ENCODE data around the gene EFR3B. TPM values are rescaled to one million over a fixed set of nuclear protein-coding genes. Genes with fewer than 3 reads are reported as not detected.
"Not testable (repeated sequence)": the region's sequence is repeated elsewhere in the genome, so short reads cannot be mapped to it uniquely, and the experiment has no call there.

EFR3B gene
- total RNA-seq, 4 donors from 2014 or later, result under 0.01 to 6.1 (median 1.3) TPM; not detected in 1

DNA sequence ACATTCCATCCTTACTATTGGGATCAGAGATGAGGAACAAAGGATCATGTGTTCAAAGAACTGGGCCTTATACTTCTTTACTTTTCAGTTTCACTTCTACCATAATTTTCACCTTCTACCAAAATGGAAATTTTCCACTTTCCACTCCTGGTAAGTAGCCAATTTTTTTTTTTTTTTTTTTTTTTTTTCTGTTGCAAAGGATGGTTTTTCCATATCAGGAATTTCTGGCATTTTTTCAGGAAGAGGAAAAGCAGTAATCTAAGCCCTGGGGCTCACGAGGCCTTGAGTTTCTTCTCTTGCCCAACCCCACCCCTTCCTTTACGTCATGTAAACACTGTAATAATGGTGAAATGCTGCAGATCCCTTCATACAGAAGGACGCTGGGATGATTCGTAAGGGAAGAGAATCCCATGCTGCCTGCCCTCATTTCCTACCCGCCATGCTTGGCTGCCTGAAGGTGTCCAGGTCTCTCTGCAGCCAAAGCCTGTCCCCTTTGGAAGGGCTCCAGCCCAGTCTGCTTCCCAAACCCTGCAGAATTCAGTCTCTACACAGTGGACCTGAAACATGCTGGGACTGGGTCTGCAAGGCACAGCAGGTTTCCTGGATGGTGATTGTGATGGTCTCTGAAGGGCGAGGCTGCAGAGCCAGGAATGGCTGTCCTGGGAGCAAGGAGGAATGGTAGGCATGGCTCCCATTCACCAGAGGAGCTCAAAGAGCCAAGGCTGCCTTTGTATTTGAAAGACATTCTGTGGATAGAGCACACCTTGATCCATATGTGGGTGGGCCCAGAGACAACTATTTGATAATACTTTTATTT is 57.0 kb downstream of the EFR3B start:
- no peaks in the 10 kb centered on the region for H3K36me3 ChIP-seq
- TF ChIP-seq, protein P1, sequence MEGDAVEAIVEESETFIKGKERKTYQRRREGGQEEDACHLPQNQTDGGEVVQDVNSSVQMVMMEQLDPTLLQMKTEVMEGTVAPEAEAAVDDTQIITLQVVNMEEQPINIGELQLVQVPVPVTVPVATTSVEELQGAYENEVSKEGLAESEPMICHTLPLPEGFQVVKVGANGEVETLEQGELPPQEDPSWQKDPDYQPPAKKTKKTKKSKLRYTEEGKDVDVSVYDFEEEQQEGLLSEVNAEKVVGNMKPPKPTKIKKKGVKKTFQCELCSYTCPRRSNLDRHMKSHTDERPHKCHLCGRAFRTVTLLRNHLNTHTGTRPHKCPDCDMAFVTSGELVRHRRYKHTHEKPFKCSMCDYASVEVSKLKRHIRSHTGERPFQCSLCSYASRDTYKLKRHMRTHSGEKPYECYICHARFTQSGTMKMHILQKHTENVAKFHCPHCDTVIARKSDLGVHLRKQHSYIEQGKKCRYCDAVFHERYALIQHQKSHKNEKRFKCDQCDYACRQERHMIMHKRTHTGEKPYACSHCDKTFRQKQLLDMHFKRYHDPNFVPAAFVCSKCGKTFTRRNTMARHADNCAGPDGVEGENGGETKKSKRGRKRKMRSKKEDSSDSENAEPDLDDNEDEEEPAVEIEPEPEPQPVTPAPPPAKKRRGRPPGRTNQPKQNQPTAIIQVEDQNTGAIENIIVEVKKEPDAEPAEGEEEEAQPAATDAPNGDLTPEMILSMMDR (IDR thresholded peaks at IDR 0.05), result no peak
- TF ChIP-seq POLR2A (IDR thresholded peaks at IDR 0.05), result peak in 1 of 2 donors; percentile 42
- no peaks in the 10 kb centered on the region for H3K27me3 ChIP-seq
- DNase-seq, result peak; percentile 33 to 73
- intact Hi-C loops (cut with DNase I; ENCODE audit: low total_unique reads), result no loop called here
- no peak overlapping the region for H3K4me3 ChIP-seq
- no peaks in the 10 kb centered on the region for H3K4me1 ChIP-seq
- H3K27ac ChIP-seq, result peak overlapping the region; percentile 62 to 66
- H3K9me3 ChIP-seq, result no peaks in the 10 kb centered on the region

DNA sequence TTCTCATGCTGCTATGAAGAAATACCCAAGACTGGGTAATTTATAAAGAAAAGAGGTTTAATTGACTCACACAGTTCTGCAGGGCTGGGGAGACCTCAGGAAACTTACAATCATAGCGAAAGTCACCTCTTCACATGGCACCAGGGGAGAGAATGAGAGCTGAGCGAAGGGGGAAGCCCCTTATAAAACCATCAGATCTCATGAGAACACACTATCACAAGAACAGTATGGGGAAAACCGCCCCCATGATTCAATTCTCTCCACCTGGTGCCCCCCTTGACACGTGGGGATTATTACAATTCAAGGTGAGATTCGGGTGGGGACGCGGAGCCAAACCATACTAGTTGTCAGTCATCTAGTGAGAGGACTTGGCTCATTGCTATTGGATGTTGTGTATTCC is 60.5 kb downstream of the EFR3B start:
- not testable (repeated sequence) for DNase-seq

DNA sequence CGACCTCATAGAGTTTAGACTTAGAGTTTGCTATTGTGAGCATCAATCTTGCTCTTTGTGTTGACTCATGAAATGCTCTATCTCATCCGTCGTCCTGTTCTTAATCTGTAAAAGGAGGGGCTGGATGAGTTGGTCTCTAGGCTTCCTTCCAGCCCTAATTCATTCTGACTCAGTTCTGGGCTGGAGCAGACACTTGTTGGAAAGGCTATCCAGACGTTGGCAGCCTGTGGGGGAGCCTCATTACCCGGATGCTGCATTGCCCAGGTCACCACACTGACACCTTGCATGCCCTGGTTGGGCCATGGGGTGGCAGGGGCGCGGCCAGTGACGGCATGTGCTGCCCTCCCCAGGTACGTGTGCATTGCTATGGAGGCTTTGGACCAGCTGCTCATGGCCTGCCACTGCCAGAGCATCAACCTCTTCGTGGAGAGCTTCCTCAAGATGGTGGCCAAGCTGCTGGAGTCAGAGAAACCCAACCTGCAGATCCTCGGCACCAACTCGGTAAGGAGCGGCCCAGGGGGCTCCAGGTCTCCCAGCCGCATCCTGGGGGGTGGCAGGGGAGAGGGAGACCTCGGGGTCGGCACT is 61.5 kb downstream of the EFR3B start:
- no peaks in the 10 kb centered on the region for H3K9me3 ChIP-seq
- H3K36me3 ChIP-seq, result no peaks in the 10 kb centered on the region
- no peaks in the 10 kb centered on the region for H3K4me1 ChIP-seq
- no peak for TF ChIP-seq POLR2A (IDR thresholded peaks at IDR 0.05)
- TF ChIP-seq, protein P1 (IDR thresholded peaks at IDR 0.05), result no peak
- no peaks in the 10 kb centered on the region for H3K27me3 ChIP-seq
- no peak overlapping the region for H3K4me3 ChIP-seq
- peak; percentile 40 to 51 for DNase-seq
- intact Hi-C loops (cut with DNase I; ENCODE audit: low total_unique reads), result no loop called here
- no peak overlapping the region for H3K27ac ChIP-seq

More for the DNA sequence above, 60.5 kb downstream of the EFR3B start:
- intact Hi-C loops (cut with DNase I; ENCODE audit: low total_unique reads); H3K9me3 ChIP-seq; H3K27me3 ChIP-seq; H3K4me1 ChIP-seq; H3K4me3 ChIP-seq; H3K36me3 ChIP-seq; H3K27ac ChIP-seq: not testable (repeated sequence)

DNA sequence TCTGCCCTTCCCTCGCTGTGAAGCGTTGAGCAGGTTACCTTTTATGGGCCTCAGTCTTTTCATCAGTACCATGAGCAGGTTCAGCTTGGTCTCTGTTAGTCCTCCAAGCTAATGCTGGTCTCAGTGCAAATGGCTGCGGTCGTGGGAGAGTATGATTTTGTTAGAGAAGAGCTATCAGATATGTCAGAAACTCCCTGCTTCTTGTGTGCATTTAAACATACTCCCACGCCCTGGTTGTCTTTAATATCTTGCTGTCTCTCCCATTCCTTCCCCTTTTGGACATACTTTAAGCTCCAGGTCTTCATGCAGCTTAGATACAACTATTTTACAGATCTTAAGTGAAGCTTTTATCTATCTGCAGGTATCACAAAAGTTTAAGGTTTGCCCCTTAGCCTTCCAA is 62.9 kb downstream of the EFR3B start:
- no peak overlapping the region for H3K27ac ChIP-seq
- intact Hi-C loops (cut with DNase I; ENCODE audit: low total_unique reads), result no loop called here
- no peak for DNase-seq
- H3K4me3 ChIP-seq, result no peak overlapping the region
- H3K4me1 ChIP-seq, result no peaks in the 10 kb centered on the region
- H3K36me3 ChIP-seq, result no peaks in the 10 kb centered on the region
- TF ChIP-seq, protein P1 (IDR thresholded peaks at IDR 0.05), result no peak
- TF ChIP-seq POLR2A (IDR thresholded peaks at IDR 0.05), result no peak
- H3K27me3 ChIP-seq, result no peaks in the 10 kb centered on the region
- H3K9me3 ChIP-seq, result no peaks in the 10 kb centered on the region

DNA sequence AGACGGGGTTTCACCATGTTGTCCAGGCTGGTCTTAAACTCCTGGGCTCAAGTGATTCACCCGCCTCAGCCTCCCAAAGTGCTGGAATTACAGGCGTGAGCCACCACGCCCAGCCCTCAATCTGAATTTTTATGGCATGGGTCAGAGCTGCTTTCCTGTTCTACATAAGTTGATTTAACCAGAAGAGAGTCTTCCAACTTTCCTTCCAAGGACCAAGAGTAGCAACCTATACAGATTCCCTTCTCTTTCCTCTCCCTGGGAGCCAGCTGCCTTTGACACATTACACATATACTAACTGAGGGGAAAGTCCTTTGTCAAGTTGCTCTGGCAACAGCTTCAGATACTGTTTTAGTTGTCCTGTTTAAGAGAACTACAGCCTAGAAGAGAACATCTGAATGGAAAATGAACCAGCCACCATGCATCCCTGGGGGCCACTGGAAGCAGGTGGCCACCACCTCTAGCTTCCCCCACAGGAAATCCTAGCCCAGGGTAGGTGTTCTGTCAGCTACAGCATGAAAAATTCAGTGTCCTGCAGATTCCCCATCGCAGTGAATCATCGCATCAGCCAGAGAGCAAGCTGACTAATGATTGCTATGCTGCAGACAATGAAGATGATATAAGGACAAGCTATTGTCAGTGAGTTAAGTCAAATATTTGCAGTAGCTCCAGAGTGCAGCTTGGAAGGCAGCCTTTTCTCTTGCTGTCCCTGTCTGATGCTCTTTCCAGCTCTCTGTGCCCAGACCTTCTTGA is 63.6 kb downstream of the EFR3B start:
- Histone ChIP-seq H3K27ac (no peak overlapping the region), H3K4me1 (no peaks in the 10 kb centered on the region), H3K27me3 (no peaks in the 10 kb centered on the region), H3K4me3 (no peak overlapping the region), H3K9me3 (no peaks in the 10 kb centered on the region), H3K36me3 (no peaks in the 10 kb centered on the region)
- intact Hi-C loops (cut with DNase I; ENCODE audit: low total_unique reads), result no loop called here
- TF ChIP-seq, protein P1 (IDR thresholded peaks at IDR 0.05), result no peak
- no peak for TF ChIP-seq POLR2A (IDR thresholded peaks at IDR 0.05)
- no peak for DNase-seq
